GM23248 (cell line): ENCODE results near the gene UMODL1. TPM values are rescaled to one million over a fixed set of nuclear protein-coding genes. Genes with fewer than 3 reads are reported as not detected.

Experiments used
- DNase-seq: peaks from one replicate; pipeline ENCODE4 v3.0.0-alpha.2; 2015
- H2AFZ ChIP-seq: fragments of 200-600 bp; sonication (generic); 2 replicates; pipeline ENCODE4 v1.6.1; 2016; ENCODE audit warnings: antibody characterized with exemption
- H3F3A ChIP-seq: fragments of 200-600 bp; sonication (generic); 2 replicates; pipeline ENCODE4 v1.6.1; 2016; ENCODE audit warnings: mild to moderate bottlenecking, antibody characterized with exemption, mixed run types; ENCODE audit not compliant: insufficient read depth
- H3K27ac ChIP-seq: fragments of 200-600 bp; sonication (generic); 2 replicates; pipeline ENCODE4 v1.5.1; 2016; ENCODE audit warnings: mild to moderate bottlenecking
- H3K27me3 ChIP-seq: fragments of 200-600 bp; sonication (generic); replicated peaks from 2 replicates; pipeline ENCODE4 v1.6.1; 2016; ENCODE audit warnings: mild to moderate bottlenecking; ENCODE audit not compliant: insufficient read depth
- H3K36me3 ChIP-seq: fragments of 200-600 bp; sonication (generic); 2 replicates; pipeline ENCODE4 v1.6.1; 2016; ENCODE audit warnings: low read depth, mild to moderate bottlenecking
- H3K4me1 ChIP-seq: fragments of 200-600 bp; sonication (generic); 2 replicates; pipeline ENCODE4 v1.6.1; 2016; ENCODE audit warnings: mild to moderate bottlenecking; ENCODE audit not compliant: insufficient read depth
- H3K4me2 ChIP-seq: fragments of 200-600 bp; sonication (generic); one replicate; pipeline ENCODE4 v1.6.1; 2016; ENCODE audit warnings: mild to moderate bottlenecking; ENCODE audit not compliant: unreplicated experiment
- H3K4me3 ChIP-seq: fragments of 200-600 bp; sonication (generic); 2 replicates; pipeline ENCODE4 v1.5.1; 2016; ENCODE audit warnings: mild to moderate bottlenecking
- H3K79me2 ChIP-seq: fragments of 200-600 bp; sonication (generic); 2 replicates; pipeline ENCODE4 v1.6.1; 2016; ENCODE audit warnings: mild to moderate bottlenecking; ENCODE audit not compliant: insufficient read depth
- H3K9ac ChIP-seq: fragments of 200-600 bp; sonication (generic); 2 replicates; pipeline ENCODE4 v1.6.1; 2016; ENCODE audit warnings: mild to moderate bottlenecking
- H3K9me2 ChIP-seq: fragments of 200-600 bp; sonication (generic); 2 replicates; pipeline ENCODE4 v1.6.1; 2016; ENCODE audit warnings: mixed run types, mild to moderate bottlenecking, moderate library complexity; ENCODE audit not compliant: insufficient read depth
- H3K9me3 ChIP-seq: fragments of 200-600 bp; sonication (generic); one replicate; pipeline ENCODE4 v1.6.1; 2017; ENCODE audit warnings: low read depth
- H4K20me1 ChIP-seq: fragments of 200-600 bp; sonication (generic); 2 replicates; pipeline ENCODE4 v1.6.0; 2016; ENCODE audit not compliant: insufficient read depth
- EZH2 ChIP-seq: fragments of 200-600 bp; sonication (generic); IDR thresholded peaks from 2 replicates; pipeline ENCODE4 v1.6.1; 2018; ENCODE audit warnings: antibody characterized with exemption, mild to moderate bottlenecking; ENCODE audit not compliant: insufficient read depth, poor library complexity, severe bottlenecking
- EZH2phosphoT487 ChIP-seq: fragments of 200-600 bp; sonication (generic); IDR thresholded peaks from 2 replicates; pipeline ENCODE4 v1.6.1; 2018; ENCODE audit warnings: antibody characterized with exemption, moderate library complexity, mild to moderate bottlenecking, low read depth; ENCODE audit not compliant: insufficient read depth
- WGBS, 2 experiments: methylation state at CpG; one replicate each; pipeline ENCODE4 v1.1.6; 2015 to 2017; ENCODE audit warnings: low lambda C conversion rate in 2 of 2, low coverage in 1 of 2; ENCODE audit errors: missing lambda C conversion rate in 2 of 2; 5-methylcytosine and 5-hydroxymethylcytosine counted together
- in situ Hi-C: fragments of 300-500 bp; cut with MboI; formaldehyde crosslinking; loops from 2 replicates; pipeline ENCODE4 v1.15.0; 2020
- polyA plus RNA-seq: library from polyadenylated mRNA; unstranded; fragments of >200 nt; fragmentation: Nextera tagmentation; extraction: Ambion mirVana; gene quantifications from 2 replicates; pipeline ENCODE4 v1.2.1, GENCODE V29; 2016
- total RNA-seq: library from RNA; depleted of rRNA; stranded (reverse); fragments of >200 nt; shearing (Covaris generic); gene quantifications from 2 replicates; pipeline ENCODE4 v1.2.3, GENCODE V29; 2014

UMODL1 gene
- total and polyA plus RNA-seq, 2 experiments from 2014 or later: not detected

- H3K79me2 ChIP-seq: no peaks in the 10 kb centered on the region
- no peaks in the 10 kb centered on the region for H3K27me3 ChIP-seq
- DNase-seq: no peak
- H3K9me2 ChIP-seq: no peaks in the 10 kb centered on the region
- no peak overlapping the region for H3K4me2 ChIP-seq
- no peak overlapping the region for H3K4me3 ChIP-seq
- H2AFZ ChIP-seq: no peak overlapping the region
- H3K9me3 ChIP-seq: no peaks in the 10 kb centered on the region
- in situ Hi-C loops: no loop called here
- no peak overlapping the region for H3K27ac ChIP-seq
- no peaks in the 10 kb centered on the region for H3F3A ChIP-seq
- WGBS, 2 experiments: 96 to 99% methylated on average over 4 of the region's 4 CpGs
- H3K36me3 ChIP-seq: no peaks in the 10 kb centered on the region
- no peaks in the 10 kb centered on the region for H4K20me1 ChIP-seq
- no peaks in the 10 kb centered on the region for H3K4me1 ChIP-seq
- no peak for TF ChIP-seq EZH2
- no peak for TF ChIP-seq EZH2phosphoT487
- H3K9ac ChIP-seq: no peak overlapping the region
Observed at GRCh38 chr21:42031816-42032215, 39.3 kb upstream of the UMODL1 start.

- Histone ChIP-seq H3K27ac (no peak overlapping the region), H3K9me2 (no peaks in the 10 kb centered on the region), H3K4me1 (no peaks in the 10 kb centered on the region), H3K4me3 (no peak overlapping the region), H3K27me3 (no peaks in the 10 kb centered on the region), H3K4me2 (no peak overlapping the region), H3K79me2 (no peaks in the 10 kb centered on the region), H3K9me3 (no peaks in the 10 kb centered on the region), H3K36me3 (no peaks in the 10 kb centered on the region), H4K20me1 (no peaks in the 10 kb centered on the region), H2AFZ (no peak overlapping the region), H3F3A (no peaks in the 10 kb centered on the region), H3K9ac (no peak overlapping the region)
- no peak for DNase-seq
- WGBS, 2 experiments: 80 to 98% methylated on average over 2 of the region's 2 CpGs
- no peak for TF ChIP-seq EZH2
- TF ChIP-seq EZH2phosphoT487: no peak
- in situ Hi-C loops: no loop called here
Observed at GRCh38 chr21:42032266-42032665, 38.9 kb upstream of the UMODL1 start.

- Histone ChIP-seq H3K4me1 (no peaks in the 10 kb centered on the region), H3K79me2 (no peaks in the 10 kb centered on the region), H3K4me2 (no peak overlapping the region), H3F3A (no peaks in the 10 kb centered on the region), H3K9ac (no peak overlapping the region), H2AFZ (no peak overlapping the region), H3K4me3 (no peak overlapping the region), H3K27ac (no peak overlapping the region), H3K9me2 (no peaks in the 10 kb centered on the region), H3K27me3 (no peaks in the 10 kb centered on the region), H3K36me3 (no peaks in the 10 kb centered on the region), H3K9me3 (no peaks in the 10 kb centered on the region), H4K20me1 (no peaks in the 10 kb centered on the region)
- in situ Hi-C loops: no loop called here
- no peak for DNase-seq
- TF ChIP-seq EZH2 (no peak), EZH2phosphoT487 (no peak)
- WGBS, 2 experiments: 46 to 51% methylated on average over 3 of the region's 3 CpGs
Observed at GRCh38 chr21:42032968-42033367, 38.1 kb upstream of the UMODL1 start.

GRCh38 chr21:42036313-42036712 is 34.8 kb upstream of the UMODL1 start:
- Histone ChIP-seq H3K9me2 (no peaks in the 10 kb centered on the region), H3K36me3 (no peaks in the 10 kb centered on the region), H3K4me3 (no peak overlapping the region), H3K27me3 (no peaks in the 10 kb centered on the region), H3K4me1 (peaks cover 25% of the 10 kb centered on the region), H3K27ac (no peak overlapping the region), H3K79me2 (no peaks in the 10 kb centered on the region), H3K9me3 (no peaks in the 10 kb centered on the region), H4K20me1 (no peaks in the 10 kb centered on the region), H2AFZ (no peak overlapping the region), H3K4me2 (no peak overlapping the region), H3F3A (peaks cover 22% of the 10 kb centered on the region), H3K9ac (no peak overlapping the region)
- in situ Hi-C loops: no loop called here
- WGBS, 2 experiments: 65 to 75% methylated on average over 2 of the region's 2 CpGs
- no peak for DNase-seq
- no peak for TF ChIP-seq EZH2phosphoT487

GRCh38 chr21:42037516-42037915 is 33.6 kb upstream of the UMODL1 start:
- no peaks in the 10 kb centered on the region for H3K36me3 ChIP-seq
- TF ChIP-seq EZH2 (no peak), EZH2phosphoT487 (no peak)
- H3K4me2 ChIP-seq: no peak overlapping the region
- in situ Hi-C loops: no loop called here
- peaks cover 26% of the 10 kb centered on the region for H3K4me1 ChIP-seq
- no peak for DNase-seq
- H3K9ac ChIP-seq: no peak overlapping the region
- H3K9me3 ChIP-seq: no peaks in the 10 kb centered on the region
- H2AFZ ChIP-seq: no peak overlapping the region
- no peaks in the 10 kb centered on the region for H3K9me2 ChIP-seq
- H3K27me3 ChIP-seq: no peaks in the 10 kb centered on the region
- peaks cover 24% of the 10 kb centered on the region for H3F3A ChIP-seq
- 96 to 97% methylated on average over 9 of the region's 9 CpGs for WGBS, 2 experiments
- H3K79me2 ChIP-seq: no peaks in the 10 kb centered on the region
- no peak overlapping the region for H3K4me3 ChIP-seq
- no peaks in the 10 kb centered on the region for H4K20me1 ChIP-seq
- no peak overlapping the region for H3K27ac ChIP-seq
